Measurements from ENCODE around the gene THSD7A.

THSD7A gene

GRCh38 chr7:11811709-11812108, 20.3 kb downstream of the THSD7A start:
- TF ChIP-seq CTCF (conservative IDR thresholded peaks at IDR 0.05; ENCODE audit: low read depth, low read length): no peak
- H3K4me3 ChIP-seq (ENCODE audit: low read length): no peak overlapping the region
- no peak for DNase-seq (ENCODE audit: low read depth)

DNA sequence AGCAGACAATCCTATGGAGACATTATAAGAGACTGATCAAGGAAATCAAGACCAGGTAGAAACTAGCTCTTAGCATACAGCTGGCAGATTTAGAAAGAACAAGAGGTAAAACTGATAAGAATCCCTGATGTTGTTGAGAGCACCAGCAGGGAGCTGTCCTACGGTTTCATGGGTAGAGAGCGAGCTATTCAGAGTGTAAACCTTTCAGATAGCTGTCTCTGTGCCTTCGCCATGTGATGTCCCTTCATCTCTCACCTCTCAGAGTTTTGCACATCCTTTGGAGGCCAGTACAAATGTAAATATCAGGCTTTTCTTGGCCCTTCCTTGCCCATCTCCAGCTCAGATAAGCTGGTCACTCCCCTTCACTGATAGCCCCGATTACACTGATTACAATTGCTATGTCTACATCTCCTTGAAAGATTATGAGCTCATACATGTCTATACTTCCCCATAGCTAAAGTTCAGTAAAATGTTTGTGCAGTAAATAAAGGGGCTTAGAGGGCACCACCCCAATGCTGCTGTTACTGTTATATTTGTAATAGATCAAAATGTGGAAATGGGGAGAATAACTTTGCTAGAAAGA, 21.9 kb downstream of the THSD7A start:
- TF ChIP-seq CTCF (conservative IDR thresholded peaks at IDR 0.05; ENCODE audit: low read depth, low read length): no peak
- DNase-seq (ENCODE audit: low read depth): no peak
- no peak overlapping the region for H3K4me3 ChIP-seq (ENCODE audit: low read length)

DNA sequence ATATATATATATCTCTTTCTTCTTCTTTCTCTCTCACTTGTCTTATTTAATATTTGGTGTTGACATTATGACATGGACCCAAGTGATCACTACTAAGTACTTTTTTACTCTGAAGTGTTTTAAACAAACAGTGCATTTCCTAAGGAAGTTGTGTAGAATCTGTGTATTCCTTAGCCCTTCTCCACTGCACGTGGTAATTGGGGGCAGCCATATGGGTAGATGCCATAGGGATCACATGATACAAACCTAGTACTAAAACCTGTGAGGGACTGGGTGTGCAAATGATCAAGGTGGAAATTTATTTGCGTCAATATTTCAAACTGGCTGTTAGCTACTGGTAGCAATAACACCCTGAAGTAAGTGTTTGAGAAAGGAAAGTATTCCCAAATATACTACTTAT, 25.0 kb downstream of the THSD7A start:
- DNase-seq (ENCODE audit: low read depth): no peak
- TF ChIP-seq CTCF (conservative IDR thresholded peaks at IDR 0.05; ENCODE audit: low read depth, low read length): no peak
- H3K4me3 ChIP-seq (ENCODE audit: low read length): no peak overlapping the region

DNA sequence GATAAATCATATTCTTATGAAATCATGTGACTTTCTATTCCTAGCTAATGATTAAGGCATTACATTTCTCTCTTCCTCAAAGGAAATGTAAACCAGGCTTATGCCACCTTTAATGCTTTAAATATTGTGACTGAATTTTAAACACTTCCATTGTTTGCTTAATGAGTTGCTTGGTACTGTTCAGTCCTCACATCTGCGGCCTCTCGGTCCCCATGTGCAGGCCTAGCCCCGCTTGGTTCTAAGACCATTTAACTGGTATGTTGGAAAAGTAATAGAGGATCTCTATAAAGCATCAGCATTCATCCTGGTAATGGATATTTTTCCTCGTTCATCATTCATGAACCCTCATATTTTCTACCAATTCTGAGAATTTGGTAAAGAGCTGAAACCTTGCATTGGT, 27.4 kb downstream of the THSD7A start:
- no peak for TF ChIP-seq CTCF (conservative IDR thresholded peaks at IDR 0.05; ENCODE audit: low read depth, low read length)
- H3K4me3 ChIP-seq (ENCODE audit: low read length): no peak overlapping the region
- no peak for DNase-seq (ENCODE audit: low read depth)

GRCh38 chr7:11795231-11795630, 36.8 kb downstream of the THSD7A start:
- no peak for DNase-seq (ENCODE audit: low read depth)
- no peak for TF ChIP-seq CTCF (conservative IDR thresholded peaks at IDR 0.05; ENCODE audit: low read depth, low read length)
- no peak overlapping the region for H3K4me3 ChIP-seq (ENCODE audit: low read length)

GRCh38 chr7:11792166-11792565, 39.8 kb downstream of the THSD7A start:
- DNase-seq (ENCODE audit: low read depth): no peak
- no peak overlapping the region for H3K4me3 ChIP-seq (ENCODE audit: low read length)
- TF ChIP-seq CTCF (conservative IDR thresholded peaks at IDR 0.05; ENCODE audit: low read depth, low read length): no peak

DNA sequence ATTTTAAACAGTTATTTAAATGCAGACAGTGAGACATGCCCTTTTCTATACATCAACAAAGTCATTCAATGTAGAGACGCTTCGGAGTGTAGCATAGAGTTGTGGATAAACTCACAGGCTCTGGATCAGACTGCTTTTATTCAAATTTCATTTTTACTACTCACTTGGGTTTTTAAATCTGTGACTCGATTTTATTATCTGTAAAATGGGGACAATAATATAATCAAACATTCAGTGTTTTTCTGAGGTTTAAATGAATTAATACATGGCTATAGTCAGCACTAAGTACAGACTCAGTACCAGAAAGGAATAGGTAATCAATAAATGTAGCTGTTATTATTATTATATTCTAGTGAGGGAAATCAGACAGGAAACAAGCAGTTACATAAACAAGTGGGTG, 43.4 kb downstream of the THSD7A start:
- H3K4me3 ChIP-seq (ENCODE audit: low read length): no peak overlapping the region
- DNase-seq (ENCODE audit: low read depth): no peak
- TF ChIP-seq CTCF (conservative IDR thresholded peaks at IDR 0.05; ENCODE audit: low read depth, low read length): no peak

All from retinal pigment epithelial cell (primary cell).